ENCODE data around the gene SRF.

DNA sequence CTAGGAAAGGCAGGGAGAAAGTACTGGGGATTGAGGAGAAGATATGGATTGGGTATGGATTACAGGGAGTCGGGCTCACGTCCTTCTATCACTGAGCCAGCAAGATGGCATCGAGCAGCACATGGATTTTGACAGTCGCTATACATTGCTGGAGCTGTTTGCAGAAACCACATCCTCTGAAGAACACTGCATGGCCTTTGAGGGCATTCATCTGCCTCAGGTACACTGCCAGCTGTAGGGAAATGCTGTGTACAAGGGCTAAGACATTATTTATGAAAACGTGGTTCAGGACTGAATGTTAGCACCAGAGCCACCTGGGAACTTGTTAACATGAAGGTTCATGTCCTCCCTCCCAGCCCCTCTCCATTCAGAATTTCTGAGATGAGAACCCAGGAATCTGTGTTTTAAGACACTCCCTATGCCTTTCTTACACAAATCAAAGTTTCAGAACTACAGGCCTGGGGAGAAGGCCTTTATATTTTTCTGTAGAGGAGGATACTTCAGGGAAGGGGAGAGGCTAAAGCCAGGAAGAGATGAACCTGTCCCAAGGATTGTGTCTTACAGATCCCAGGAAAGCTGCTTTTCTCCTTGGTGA is 14.4 kb downstream of the SRF start:
- TF ChIP-seq, protein P1, sequence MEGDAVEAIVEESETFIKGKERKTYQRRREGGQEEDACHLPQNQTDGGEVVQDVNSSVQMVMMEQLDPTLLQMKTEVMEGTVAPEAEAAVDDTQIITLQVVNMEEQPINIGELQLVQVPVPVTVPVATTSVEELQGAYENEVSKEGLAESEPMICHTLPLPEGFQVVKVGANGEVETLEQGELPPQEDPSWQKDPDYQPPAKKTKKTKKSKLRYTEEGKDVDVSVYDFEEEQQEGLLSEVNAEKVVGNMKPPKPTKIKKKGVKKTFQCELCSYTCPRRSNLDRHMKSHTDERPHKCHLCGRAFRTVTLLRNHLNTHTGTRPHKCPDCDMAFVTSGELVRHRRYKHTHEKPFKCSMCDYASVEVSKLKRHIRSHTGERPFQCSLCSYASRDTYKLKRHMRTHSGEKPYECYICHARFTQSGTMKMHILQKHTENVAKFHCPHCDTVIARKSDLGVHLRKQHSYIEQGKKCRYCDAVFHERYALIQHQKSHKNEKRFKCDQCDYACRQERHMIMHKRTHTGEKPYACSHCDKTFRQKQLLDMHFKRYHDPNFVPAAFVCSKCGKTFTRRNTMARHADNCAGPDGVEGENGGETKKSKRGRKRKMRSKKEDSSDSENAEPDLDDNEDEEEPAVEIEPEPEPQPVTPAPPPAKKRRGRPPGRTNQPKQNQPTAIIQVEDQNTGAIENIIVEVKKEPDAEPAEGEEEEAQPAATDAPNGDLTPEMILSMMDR (IDR thresholded peaks at IDR 0.05; ENCODE audit: low read length): no peak
- TF ChIP-seq EZH2 (IDR thresholded peaks at IDR 0.05; ENCODE audit: borderline replicate concordance, low read length): no peak

All from OCI-LY1 (cell line).